ENCODE results near the gene ADK.

ADK gene

DNA sequence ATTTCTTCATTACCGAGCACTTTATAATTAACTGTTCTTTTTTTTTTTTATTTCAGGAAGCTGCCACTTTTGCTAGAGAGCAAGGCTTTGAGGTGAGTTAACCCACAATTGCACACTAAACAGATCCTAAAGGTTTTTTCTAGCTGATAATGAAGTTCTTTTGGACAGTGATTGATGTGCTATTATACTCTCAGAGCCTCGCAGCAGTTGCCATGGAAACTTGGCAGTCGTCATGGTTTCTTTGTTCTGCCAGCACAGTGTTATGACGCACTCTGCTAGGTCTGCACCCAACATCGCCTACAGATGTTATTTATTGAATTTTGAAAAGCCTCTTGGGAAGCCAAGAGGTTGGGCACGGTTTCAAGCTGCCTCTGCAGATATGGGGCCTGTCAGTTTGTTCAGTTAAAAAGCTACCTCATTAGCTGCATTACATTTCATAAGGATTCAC lies 438.2 kb downstream of the ADK start:
- peaks cover 73% of the 10 kb centered on the region for H3K4me1 Mint-ChIP-seq (ENCODE audit: low read depth)
- peak overlapping the region; percentile 85 for H3K27ac Mint-ChIP-seq
- no peaks in the 10 kb centered on the region for H3K27me3 Mint-ChIP-seq
- H3K36me3 Mint-ChIP-seq (ENCODE audit: low read depth) = peaks cover 31% of the 10 kb centered on the region
- peak overlapping the region; percentile 27 for H3K4me3 Mint-ChIP-seq
- DNase-seq = peak; percentile 70
- no peaks in the 10 kb centered on the region for H3K9me3 Mint-ChIP-seq

DNA sequence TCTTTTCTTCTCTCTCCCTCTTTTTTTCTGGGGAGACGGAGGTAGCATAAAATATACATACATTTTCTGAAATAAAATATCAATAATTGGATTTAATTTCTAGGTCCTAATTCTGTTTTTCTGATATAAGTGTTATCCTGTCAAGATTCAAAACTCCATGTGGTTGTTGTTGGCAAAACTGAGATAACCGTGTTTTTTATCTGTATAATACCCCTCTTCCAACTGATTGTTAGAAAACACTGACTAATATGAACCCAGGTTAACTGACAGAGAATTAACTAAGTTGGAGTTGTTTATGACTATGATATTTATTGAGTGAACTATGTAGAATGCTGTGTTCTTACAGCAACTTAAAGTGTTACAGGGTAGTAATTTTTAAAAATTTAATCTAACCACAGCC lies 438.8 kb downstream of the ADK start:
- peak overlapping the region; percentile 85 for H3K27ac Mint-ChIP-seq
- H3K9me3 Mint-ChIP-seq = no peaks in the 10 kb centered on the region
- H3K4me1 Mint-ChIP-seq (ENCODE audit: low read depth) = peaks cover 68% of the 10 kb centered on the region
- no peaks in the 10 kb centered on the region for H3K27me3 Mint-ChIP-seq
- peaks cover 32% of the 10 kb centered on the region for H3K36me3 Mint-ChIP-seq (ENCODE audit: low read depth)
- no peak for DNase-seq
- no peak overlapping the region for H3K4me3 Mint-ChIP-seq

DNA sequence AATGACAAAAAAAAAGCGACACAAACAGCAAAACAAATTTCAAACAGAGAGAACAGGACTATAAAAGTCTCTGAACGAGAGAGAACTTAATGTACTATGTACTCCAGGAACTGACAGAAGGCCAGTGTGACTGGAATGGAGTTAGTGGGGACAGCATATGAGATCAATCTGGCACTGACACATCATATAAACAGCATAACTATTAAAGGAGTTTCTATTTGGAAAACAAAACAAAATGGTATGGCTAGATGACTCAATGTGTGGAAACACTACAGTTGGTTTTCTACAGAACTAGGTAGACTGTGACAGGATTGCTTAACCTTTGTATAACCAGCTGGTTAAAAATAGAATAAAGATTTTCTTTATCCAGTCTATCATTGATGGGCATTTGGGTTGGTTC lies 442.4 kb downstream of the ADK start:
- no peak for DNase-seq
- Mint-ChIP-seq H3K27ac (no peak overlapping the region), H3K9me3 (no peaks in the 10 kb centered on the region), H3K36me3 (ENCODE audit: low read depth) (peaks cover 33% of the 10 kb centered on the region), H3K4me1 (ENCODE audit: low read depth) (peaks cover 44% of the 10 kb centered on the region), H3K4me3 (no peak overlapping the region), H3K27me3 (no peaks in the 10 kb centered on the region)

DNA sequence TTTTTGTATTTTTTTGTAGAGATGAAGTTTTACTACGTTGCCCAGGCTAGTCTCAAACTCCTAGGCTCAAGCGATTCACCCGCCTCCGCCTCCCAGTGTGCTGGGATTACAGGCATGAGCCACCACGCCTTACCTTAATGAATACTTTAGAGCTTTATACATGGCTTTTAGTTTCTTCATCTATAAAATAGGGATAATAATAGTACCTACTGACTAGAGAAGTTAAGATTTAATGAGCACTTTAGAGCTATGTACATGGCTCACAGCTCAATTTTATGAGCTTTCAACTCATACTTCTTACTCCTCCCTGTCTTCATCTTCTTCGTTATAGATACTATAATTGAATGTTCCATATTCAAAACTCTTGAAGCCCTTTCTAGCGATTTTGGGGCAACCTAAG lies 445.7 kb downstream of the ADK start:
- H3K4me3 Mint-ChIP-seq = no peak overlapping the region
- H3K4me1 Mint-ChIP-seq (ENCODE audit: low read depth) = peaks cover 23% of the 10 kb centered on the region
- no peak for DNase-seq
- H3K27me3 Mint-ChIP-seq = no peaks in the 10 kb centered on the region
- peaks cover 22% of the 10 kb centered on the region for H3K36me3 Mint-ChIP-seq (ENCODE audit: low read depth)
- H3K9me3 Mint-ChIP-seq = no peaks in the 10 kb centered on the region
- no peak overlapping the region for H3K27ac Mint-ChIP-seq

DNA sequence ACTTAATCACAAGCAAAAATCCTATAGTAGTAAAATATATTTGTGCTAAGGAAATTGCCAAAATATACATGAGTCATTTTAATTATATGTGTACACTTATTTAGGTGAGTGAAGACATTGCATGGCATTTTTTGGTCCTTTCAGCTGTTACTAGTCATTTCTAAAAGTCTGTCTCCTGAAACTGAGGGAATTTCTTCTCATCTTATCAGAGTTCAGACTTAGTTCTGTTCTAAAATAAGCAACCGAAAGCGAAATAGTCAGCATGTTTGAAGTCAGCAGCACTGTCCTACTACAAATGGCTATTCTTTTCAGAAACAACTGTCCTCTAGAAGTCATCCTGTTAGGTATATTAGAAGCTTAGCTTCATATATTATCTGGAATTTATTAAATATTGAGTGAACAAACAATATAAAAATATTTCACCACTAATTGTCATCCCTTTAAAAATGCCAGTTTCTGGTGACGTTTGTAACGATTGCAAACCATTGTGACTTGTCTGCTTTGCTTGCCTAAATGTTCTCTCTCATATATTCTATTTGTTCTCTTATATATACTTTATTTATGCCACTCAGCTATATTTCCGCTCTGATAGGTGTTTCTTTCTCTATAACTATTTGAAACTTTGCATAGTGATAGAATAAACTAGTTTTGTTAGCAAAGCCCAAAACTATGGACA lies 448.0 kb downstream of the ADK start:
- Mint-ChIP-seq H3K36me3 (ENCODE audit: low read depth) (peaks cover 36% of the 10 kb centered on the region), H3K4me1 (ENCODE audit: low read depth) (peaks cover 11% of the 10 kb centered on the region), H3K27ac (no peak overlapping the region), H3K27me3 (no peaks in the 10 kb centered on the region), H3K9me3 (no peaks in the 10 kb centered on the region), H3K4me3 (no peak overlapping the region)
- DNase-seq = no peak

DNA sequence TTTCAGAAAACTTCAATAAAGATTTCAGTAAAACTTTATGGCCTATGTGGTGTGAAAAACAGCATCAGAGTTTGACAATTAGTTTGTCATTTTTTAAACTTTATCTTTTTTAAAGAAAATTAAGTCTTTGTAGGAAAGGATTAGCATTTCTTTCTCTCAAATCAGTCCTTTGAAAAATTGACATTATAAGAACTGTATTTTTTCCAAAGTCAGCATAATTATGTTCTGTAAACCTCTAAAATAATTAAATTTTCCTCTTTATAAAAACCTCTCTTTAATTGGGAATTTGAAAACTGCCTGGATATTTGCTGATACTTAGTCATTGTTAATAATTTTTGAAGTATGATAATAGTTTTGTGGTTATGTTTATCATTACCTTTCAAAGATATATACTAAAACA lies 448.7 kb downstream of the ADK start:
- H3K27ac Mint-ChIP-seq = no peak overlapping the region
- no peaks in the 10 kb centered on the region for H3K9me3 Mint-ChIP-seq
- H3K27me3 Mint-ChIP-seq = no peaks in the 10 kb centered on the region
- H3K4me1 Mint-ChIP-seq (ENCODE audit: low read depth) = peaks cover 11% of the 10 kb centered on the region
- no peak for DNase-seq
- H3K4me3 Mint-ChIP-seq = no peak overlapping the region
- peaks cover 41% of the 10 kb centered on the region for H3K36me3 Mint-ChIP-seq (ENCODE audit: low read depth)

DNA sequence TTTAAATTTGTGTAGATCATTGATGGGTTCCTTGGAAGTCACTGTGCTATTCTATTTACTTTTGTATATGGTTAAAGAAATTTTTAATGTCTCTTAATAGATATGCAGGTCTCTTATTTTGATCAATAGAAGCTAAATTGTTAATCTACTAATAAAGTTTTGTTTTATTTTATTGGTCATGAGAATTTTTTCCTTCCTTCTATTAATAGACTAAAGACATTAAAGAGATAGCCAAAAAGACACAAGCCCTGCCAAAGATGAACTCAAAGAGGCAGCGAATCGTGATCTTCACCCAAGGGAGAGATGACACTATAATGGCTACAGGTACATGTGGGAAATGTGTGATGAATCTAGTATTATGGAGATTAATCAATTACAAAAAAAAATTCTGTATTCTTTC lies 449.1 kb downstream of the ADK start:
- DNase-seq = no peak
- Mint-ChIP-seq H3K9me3 (no peaks in the 10 kb centered on the region), H3K4me3 (no peak overlapping the region), H3K27me3 (no peaks in the 10 kb centered on the region), H3K4me1 (ENCODE audit: low read depth) (peaks cover 11% of the 10 kb centered on the region), H3K27ac (no peak overlapping the region), H3K36me3 (ENCODE audit: low read depth) (peaks cover 46% of the 10 kb centered on the region)

DNA sequence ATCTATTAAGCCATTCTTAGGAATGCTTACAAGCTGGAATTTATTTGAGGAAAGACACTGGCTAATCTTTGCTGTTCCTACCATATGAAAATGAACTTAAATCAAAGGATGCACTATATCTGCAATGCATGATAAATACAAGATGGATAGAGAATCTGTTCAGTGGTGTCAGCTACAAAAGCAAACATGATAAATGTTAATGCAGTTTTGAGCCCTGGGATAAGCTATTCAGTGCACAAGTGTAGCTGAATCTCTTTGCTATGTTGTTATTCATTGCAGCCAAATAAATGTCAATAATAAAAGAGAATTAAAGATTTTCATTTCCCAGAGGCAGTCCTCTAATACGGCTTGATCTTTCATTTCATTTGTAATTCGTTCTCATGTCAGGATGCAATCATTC lies 451.6 kb downstream of the ADK start:
- Mint-ChIP-seq H3K27me3 (no peaks in the 10 kb centered on the region), H3K4me1 (ENCODE audit: low read depth) (peaks cover 8% of the 10 kb centered on the region), H3K36me3 (ENCODE audit: low read depth) (peaks cover 49% of the 10 kb centered on the region), H3K27ac (no peak overlapping the region), H3K4me3 (no peak overlapping the region), H3K9me3 (no peaks in the 10 kb centered on the region)
- DNase-seq = no peak

DNA sequence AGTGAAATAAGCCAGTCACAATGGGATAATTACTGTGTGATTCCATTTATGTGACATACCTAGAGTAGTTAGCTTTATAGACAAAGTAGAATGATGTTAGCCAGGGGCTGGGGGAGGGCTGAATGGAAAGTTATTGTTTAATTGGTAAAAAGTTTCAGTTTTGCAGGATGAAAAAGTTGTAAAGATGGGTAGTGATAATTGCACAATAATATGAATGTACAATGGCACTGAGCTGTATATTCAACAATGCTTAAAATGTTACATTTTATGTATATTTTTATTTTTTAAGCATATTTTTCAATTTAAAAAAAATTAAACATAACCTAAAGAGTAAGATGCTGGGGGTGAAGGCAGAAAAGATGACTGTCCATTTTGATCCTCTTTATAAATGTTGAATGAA lies 459.3 kb downstream of the ADK start:
- Mint-ChIP-seq H3K4me3 (no peak overlapping the region), H3K4me1 (ENCODE audit: low read depth) (peaks cover 8% of the 10 kb centered on the region), H3K9me3 (no peaks in the 10 kb centered on the region), H3K27ac (no peak overlapping the region), H3K36me3 (ENCODE audit: low read depth) (peaks cover 33% of the 10 kb centered on the region), H3K27me3 (no peaks in the 10 kb centered on the region)
- no peak for DNase-seq

DNA sequence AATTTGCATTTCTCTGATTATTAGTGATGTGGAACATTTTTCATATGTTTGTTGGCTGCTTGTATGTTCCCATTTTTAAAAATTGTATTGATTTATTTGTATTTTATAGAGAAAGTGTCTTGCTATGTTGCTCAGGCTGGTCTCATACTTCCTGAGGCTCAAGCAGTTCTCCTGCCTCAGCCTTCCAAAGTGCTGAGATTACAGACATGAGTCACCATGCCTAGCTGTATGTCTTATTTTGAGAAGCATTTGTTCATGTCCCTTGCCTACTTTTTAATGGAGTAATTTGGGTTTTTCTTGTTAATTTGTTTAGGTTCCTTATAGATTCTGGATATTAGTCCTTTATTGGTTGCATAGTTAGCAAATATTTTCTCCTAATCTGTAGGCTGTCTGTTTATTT lies 461.2 kb downstream of the ADK start:
- Mint-ChIP-seq H3K9me3 (no peaks in the 10 kb centered on the region), H3K27ac (no peak overlapping the region), H3K4me3 (no peak overlapping the region), H3K36me3 (ENCODE audit: low read depth) (peaks cover 37% of the 10 kb centered on the region), H3K27me3 (no peaks in the 10 kb centered on the region), H3K4me1 (ENCODE audit: low read depth) (peaks cover 10% of the 10 kb centered on the region)
- DNase-seq = no peak

DNA sequence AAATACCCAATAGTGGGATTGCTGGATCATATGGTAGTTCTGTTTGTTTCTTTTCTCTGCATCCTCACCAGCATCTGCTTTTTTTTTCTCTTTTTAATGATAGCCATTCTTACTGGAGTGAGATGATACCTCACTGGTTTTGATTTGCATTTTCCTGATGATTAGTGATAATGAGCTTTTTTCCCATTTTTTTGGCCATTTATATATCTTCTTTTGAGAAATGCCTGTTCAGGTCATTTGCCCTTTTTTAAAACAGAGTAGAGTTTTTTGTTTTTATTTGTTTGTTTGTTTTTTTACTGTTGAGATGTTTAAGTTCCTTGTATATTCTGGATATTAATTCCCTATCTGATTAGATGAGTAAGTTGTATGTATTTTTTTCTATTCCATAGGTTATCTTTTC lies 469.6 kb downstream of the ADK start:
- Mint-ChIP-seq H3K36me3 (ENCODE audit: low read depth) (peaks cover 52% of the 10 kb centered on the region), H3K27me3 (no peaks in the 10 kb centered on the region), H3K27ac (no peak overlapping the region), H3K9me3 (peaks cover 11% of the 10 kb centered on the region), H3K4me1 (ENCODE audit: low read depth) (peaks cover 2% of the 10 kb centered on the region), H3K4me3 (no peak overlapping the region)
- DNase-seq = no peak

DNA sequence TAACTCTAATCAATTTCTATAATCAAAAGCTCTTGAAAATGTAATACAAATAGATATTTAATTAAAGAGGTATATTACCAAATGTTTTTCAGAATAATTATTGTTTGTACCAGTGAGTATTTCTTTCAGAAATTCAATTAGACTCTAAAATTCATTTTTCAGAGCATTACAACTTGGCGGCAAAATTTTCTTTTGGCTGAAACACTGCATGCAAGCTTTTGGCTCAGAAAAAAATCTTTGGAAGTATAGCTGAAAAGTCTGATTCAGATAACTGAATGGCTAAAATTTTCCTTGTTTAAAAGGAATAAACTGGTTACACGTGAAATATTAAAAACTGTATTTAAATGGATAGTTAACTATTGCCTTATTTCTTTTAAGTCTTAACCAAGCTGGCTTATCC lies 472.8 kb downstream of the ADK start:
- no peaks in the 10 kb centered on the region for H3K4me1 Mint-ChIP-seq (ENCODE audit: low read depth)
- no peak overlapping the region for H3K27ac Mint-ChIP-seq
- DNase-seq = no peak
- no peaks in the 10 kb centered on the region for H3K27me3 Mint-ChIP-seq
- H3K36me3 Mint-ChIP-seq (ENCODE audit: low read depth) = peaks cover 45% of the 10 kb centered on the region
- peaks cover 9% of the 10 kb centered on the region for H3K9me3 Mint-ChIP-seq
- no peak overlapping the region for H3K4me3 Mint-ChIP-seq

DNA sequence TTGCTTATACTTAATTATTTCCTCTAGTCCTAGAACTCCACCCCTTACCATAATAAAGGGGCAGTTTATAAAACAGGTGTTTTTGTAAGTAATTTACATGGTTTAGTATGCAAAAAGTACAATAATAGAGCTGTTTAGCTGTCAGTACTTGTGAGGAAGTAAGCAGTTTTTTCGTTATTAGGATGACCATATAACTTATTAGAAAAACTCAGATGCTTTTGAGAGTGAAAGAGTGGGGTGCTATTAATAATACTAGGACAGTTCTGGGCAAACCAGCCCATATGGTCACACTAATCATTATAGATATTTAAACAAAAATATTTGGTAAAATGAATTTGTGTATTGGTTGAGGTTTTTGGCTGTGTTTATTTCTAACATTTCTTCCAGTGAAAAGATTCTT lies 473.5 kb downstream of the ADK start:
- Mint-ChIP-seq H3K4me1 (ENCODE audit: low read depth) (no peaks in the 10 kb centered on the region), H3K4me3 (no peak overlapping the region), H3K36me3 (ENCODE audit: low read depth) (peaks cover 46% of the 10 kb centered on the region), H3K9me3 (peaks cover 9% of the 10 kb centered on the region), H3K27me3 (no peaks in the 10 kb centered on the region), H3K27ac (no peak overlapping the region)
- DNase-seq = no peak

DNA sequence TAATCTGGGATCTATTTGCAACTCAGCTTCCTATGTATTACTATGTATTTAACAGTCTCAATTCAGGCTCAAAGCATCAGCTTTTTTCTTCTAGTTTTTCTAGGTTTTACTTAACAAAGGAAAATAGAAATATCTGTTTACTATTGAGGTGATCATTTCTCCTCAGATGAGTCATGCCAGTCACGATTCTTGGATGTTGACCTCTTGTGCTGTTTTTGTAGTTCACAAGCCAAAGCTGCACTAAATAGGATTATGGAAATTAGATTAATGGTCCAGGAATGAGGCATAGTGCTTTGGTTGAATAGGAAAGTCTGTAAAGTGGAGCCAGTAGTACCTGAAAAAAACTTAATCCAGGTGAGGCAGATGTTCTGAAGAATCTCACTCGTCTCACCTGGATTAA lies 477.1 kb downstream of the ADK start:
- Mint-ChIP-seq H3K9me3 (peaks cover 1% of the 10 kb centered on the region), H3K36me3 (ENCODE audit: low read depth) (peaks cover 40% of the 10 kb centered on the region), H3K4me1 (ENCODE audit: low read depth) (no peaks in the 10 kb centered on the region), H3K27ac (no peak overlapping the region), H3K4me3 (no peak overlapping the region), H3K27me3 (no peaks in the 10 kb centered on the region)
- no peak for DNase-seq

DNA sequence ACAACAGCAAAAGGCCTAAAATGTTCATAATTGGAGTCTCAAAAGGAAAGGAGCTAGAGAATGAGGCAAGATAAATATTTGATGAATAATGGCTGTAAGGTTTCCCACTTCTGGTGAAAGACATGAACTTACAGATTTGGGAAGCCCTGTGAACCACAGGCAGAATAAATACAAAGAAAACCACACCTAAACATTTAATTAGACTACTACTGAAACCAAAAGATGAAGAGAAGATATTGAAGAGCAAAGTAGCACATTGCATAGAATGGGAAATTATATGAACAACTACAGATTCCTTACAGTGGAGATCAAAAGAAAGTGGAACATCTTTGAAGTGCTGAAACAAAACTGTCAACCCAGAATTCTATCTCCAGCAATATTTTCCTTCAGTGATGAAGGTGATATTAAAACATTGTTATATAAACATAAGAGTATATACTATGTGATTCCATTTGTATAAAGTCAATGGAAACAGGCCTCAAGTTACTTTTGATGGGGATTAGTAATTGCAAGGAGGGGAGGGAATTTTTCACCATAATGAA lies 484.0 kb downstream of the ADK start:
- no peak overlapping the region for H3K4me3 Mint-ChIP-seq
- no peak for DNase-seq

DNA sequence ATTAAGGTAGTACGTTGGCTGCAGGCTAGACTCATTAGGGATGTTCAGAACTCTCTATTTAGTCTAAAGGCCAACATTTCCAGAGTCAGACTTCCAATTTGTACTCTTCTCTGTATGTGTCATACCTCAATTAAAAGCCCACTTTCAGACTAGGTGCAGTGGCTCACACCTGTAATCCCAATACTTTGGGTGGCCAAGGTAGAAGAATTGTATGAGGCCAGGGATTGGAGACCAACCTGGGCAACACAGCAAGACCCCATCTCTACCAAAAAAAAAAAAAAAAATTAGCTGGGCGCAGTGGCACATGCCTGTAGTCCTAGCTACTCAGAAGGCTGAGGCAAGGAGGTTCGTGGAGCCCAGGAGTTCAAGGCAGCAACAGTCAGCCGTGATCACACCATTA lies 484.6 kb downstream of the ADK start:
- Mint-ChIP-seq H3K27ac (no peak overlapping the region), H3K36me3 (ENCODE audit: low read depth) (peaks cover 67% of the 10 kb centered on the region)
- no peak for DNase-seq

More for the DNA sequence above, 484.0 kb downstream of the ADK start:
- Mint-ChIP-seq H3K36me3 (ENCODE audit: low read depth) (peaks cover 70% of the 10 kb centered on the region), H3K9me3 (peaks cover 18% of the 10 kb centered on the region), H3K27me3 (no peaks in the 10 kb centered on the region), H3K27ac (no peak overlapping the region), H3K4me1 (ENCODE audit: low read depth) (no peaks in the 10 kb centered on the region)

More for the DNA sequence above, 484.6 kb downstream of the ADK start:
- H3K27me3 Mint-ChIP-seq = no peaks in the 10 kb centered on the region
- no peak overlapping the region for H3K4me3 Mint-ChIP-seq
- H3K4me1 Mint-ChIP-seq (ENCODE audit: low read depth) = no peaks in the 10 kb centered on the region
- H3K9me3 Mint-ChIP-seq = peaks cover 18% of the 10 kb centered on the region
